GM13976 (cell line): ENCODE results near the gene NPEPPS.

ENCODE experiments used
- DNase-seq: peaks from one replicate; pipeline ENCODE4 v3.0.0; 2012; ENCODE audit warnings: low spot score
- in situ Hi-C: fragments of 300-500 bp; cut with MboI; formaldehyde crosslinking; loops from one replicate; pipeline ENCODE4 v1.12.0; 2022; ENCODE audit warnings: low sequenced_read_pairs, mixed read lengths, inconsistent platforms; ENCODE audit not compliant: unreplicated experiment
- TF ChIP-seq, protein P1 (sequence below): IDR thresholded peaks from 2 replicates; pipeline ENCODE4 v1.5.1; 2012; ENCODE audit warnings: borderline replicate concordance, mild to moderate bottlenecking; ENCODE audit not compliant: insufficient read depth; ENCODE audit errors: extremely low read depth, missing control alignments, control extremely low read depth

Gene NPEPPS

DNA sequence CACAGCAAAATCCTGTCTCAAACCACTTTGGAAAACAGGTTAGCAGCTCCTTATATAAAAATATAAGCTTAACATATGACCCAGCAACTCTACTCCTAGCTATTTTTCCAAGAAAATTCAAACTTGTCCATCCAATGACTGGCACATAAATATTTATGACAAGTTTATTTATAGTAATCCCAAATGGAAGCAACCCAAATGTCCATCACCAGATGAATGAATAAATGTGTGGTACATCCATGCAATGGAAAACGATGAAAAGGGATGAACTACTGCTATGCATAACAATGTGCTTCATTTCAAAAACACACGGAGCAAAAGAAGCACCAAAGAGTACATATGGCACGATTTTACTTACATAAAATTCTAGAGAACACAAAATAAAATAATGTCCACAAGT, 109.2 kb downstream of the NPEPPS start:
- TF ChIP-seq, protein P1, sequence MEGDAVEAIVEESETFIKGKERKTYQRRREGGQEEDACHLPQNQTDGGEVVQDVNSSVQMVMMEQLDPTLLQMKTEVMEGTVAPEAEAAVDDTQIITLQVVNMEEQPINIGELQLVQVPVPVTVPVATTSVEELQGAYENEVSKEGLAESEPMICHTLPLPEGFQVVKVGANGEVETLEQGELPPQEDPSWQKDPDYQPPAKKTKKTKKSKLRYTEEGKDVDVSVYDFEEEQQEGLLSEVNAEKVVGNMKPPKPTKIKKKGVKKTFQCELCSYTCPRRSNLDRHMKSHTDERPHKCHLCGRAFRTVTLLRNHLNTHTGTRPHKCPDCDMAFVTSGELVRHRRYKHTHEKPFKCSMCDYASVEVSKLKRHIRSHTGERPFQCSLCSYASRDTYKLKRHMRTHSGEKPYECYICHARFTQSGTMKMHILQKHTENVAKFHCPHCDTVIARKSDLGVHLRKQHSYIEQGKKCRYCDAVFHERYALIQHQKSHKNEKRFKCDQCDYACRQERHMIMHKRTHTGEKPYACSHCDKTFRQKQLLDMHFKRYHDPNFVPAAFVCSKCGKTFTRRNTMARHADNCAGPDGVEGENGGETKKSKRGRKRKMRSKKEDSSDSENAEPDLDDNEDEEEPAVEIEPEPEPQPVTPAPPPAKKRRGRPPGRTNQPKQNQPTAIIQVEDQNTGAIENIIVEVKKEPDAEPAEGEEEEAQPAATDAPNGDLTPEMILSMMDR: no peak
- in situ Hi-C loops: no loop called here

DNA sequence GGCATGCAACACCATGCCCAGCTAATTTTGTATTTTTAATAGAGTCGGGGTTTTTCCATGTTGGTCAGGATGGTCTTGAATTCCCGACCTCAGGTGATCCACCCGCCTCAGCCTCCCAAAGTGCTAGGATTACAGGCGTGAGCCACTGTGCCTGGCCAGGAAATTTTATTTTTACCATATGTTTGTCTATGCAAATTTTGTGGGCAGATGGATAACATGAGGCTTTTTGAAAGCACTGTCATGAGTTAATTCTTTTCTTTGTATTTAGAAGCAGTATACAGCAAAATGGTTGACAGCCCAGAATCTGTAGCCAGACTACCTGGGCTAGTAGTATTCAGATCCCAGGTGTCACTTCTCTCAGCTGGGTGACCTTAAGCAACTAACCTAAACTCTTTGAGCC, 110.3 kb downstream of the NPEPPS start:
- TF ChIP-seq, protein P1: no peak

More for the DNA sequence above, 109.2 kb downstream of the NPEPPS start:
- DNase-seq: no peak

DNA sequence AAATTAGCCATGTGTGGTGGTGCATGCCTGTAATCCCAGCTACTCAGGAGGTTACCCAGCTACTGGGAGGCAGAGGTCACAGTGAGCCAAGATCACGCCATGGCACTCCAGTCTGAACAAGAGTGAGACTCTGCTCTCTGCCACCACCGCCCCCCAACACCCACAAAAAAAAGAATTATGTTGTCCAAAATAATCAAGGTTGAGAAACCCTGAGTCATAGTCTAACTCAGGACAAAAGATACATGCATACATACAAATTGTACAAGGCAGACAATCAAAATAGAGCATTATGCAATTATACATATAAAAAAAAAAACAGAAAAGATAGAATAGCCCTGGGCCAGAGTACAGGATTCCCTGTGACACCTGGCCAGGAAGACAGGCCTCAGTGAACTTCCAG, 112.2 kb downstream of the NPEPPS start:
- no peak for DNase-seq
- in situ Hi-C loops: no loop called here
- TF ChIP-seq, protein P1: no peak

More for the DNA sequence above, 110.3 kb downstream of the NPEPPS start:
- in situ Hi-C loops: no loop called here
- no peak for DNase-seq

DNA sequence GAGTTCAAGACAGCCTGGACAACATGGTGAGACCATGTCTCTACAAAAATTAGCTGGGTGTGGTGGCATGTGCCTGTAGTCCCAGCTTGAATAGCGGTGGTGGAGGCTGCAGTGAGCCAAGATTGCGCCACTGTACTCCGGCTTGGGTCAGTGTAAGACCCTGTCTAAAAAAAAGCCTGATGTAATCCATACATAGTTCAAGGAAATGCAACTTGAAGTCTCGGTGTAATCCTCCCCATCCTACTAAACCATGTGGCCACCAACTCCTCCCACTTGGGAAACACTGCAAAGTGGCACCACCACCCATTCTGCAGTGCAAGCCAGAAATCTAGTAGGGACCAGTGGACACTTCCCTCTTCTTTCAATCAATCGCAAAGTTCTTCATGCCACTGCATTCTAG, 113.4 kb downstream of the NPEPPS start:
- TF ChIP-seq, protein P1: no peak
- in situ Hi-C loops: no loop called here
- no peak for DNase-seq

DNA sequence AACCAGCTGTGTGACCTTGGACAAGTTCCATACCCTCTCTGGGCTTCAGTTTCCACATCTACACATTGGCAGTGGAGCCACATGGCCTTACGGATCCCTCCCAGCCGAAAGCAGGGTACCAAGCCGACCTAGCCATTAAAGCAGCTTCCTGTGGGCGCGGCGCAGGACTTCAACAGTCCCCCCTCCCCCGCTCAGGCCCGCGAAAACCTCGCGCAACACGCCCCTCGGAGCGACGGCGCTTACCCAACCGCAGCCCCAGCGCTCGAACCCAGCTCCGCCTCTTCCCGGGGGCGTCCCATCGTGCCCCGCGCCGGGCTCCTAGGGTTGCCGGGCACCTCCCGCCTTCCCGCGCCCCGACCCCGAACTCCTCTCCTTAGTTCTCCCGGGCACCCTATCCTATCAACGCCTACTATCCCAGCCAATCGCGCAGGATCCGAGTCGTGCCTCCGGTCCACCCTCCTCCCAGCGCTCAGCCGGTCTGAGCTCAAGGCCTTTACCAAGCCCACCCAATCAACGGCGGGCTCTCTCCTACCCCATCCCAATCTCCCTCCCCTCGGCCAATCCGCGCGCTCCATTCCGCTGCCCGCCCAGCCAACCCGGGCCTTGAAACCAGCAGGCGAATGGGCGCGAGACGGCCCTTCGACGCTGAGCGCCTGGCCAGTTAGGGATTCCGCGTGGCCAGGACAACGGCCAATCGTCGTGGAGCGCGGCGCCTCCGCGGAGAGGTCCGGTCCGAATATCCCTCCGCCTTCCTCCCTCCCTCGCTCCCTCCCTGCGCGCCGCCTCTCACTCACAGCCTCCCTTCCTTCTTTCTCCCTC, 118.5 kb downstream of the NPEPPS start, which contains the start of gene KPNB1:
Gene KPNB1 (plus strand): TSS at position 767 of the 819 bp plus-strand sequence. CDS start 326 bp downstream, outside the sequence.
- TF ChIP-seq, protein P1: no peak
- in situ Hi-C loops: no loop called here
- DNase-seq: peak; percentile 94

DNA sequence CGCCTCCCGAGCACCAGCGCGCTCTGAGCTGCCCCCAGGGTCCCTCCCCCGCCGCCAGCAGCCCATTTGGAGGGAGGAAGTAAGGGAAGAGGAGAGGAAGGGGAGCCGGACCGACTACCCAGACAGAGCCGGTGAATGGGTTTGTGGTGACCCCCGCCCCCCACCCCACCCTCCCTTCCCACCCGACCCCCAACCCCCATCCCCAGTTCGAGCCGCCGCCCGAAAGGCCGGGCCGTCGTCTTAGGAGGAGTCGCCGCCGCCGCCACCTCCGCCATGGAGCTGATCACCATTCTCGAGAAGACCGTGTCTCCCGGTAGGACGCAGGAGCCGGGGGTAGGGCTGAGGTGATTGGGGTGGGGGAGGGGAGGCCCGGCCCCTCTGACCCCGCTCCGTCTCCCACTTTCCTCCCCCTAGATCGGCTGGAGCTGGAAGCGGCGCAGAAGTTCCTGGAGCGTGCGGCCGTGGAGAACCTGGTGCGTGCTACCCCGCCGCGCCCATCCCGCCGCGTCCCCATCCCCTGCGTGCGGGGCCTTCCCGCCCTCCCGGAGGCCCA, 119.1 kb downstream of the NPEPPS start:
- TF ChIP-seq, protein P1: no peak
- DNase-seq: peak; percentile 71
- in situ Hi-C loops: no loop called here
